Measurements from ENCODE around the gene AQP12A. TPM values are rescaled to one million over a fixed set of nuclear protein-coding genes. Genes with fewer than 3 reads are reported as not detected.
"Not testable (repeated sequence)": the region's sequence is repeated elsewhere in the genome, so short reads cannot be mapped to it uniquely, and the experiment has no call there.

Gene AQP12A
- total and polyA plus RNA-seq, 10 of the 15 experiments (the other 5 are each of a cell fraction or from before 2014, with no cell fraction given), result not detected

DNA sequence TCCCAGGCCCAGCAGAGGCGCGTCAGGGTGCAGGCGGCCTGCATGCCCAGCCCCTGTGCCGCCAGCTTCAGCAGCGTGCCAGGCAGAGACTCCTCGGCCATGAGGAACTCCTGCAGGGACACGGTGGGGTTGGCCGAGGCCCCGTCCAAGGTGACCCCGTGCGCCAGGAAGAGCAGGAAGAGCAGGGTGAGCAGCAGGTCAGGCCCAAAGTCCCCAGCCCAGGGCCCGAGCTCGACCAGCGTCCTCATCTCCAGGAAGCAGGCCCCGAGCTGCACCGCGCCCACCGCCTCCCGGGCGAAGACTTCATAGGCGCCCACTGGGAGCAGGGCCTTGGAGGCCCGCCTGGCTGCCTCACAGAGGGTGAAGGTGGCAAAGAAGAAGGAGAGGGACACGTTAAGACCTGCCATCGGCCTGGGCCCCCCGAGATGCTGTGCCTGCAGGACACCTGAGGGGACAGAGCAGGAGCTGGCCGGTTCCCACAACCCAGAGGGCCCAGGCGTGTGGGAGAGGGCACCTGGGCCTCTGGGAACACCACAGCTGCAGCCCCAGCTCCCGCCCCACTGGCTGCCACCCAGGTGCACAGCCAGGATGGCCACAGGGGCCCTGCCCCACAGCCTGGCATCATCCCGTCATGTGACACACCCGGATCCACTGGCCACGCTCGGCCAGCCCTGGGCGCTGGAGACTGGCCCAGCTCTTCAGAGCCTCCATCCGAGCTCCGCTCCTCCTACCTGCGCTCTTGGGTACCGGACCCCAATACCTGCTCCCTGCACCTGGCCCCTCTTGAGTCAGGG is 9.0 kb upstream of the AQP12A start, which contains the start of gene AQP12B:
Gene AQP12B, minus strand, starts transcription at position 455 of the 794 bp plus-strand sequence. Its CDS starts 48 bp downstream, at position 407.
- H3K79me2 ChIP-seq (ENCODE audit: control insufficient read depth, insufficient read depth, low read length); H3K27me3 ChIP-seq (replicated peaks in 1 of 2; ENCODE audit: control insufficient read depth in 2 of 2, insufficient read depth in 2 of 2, low read length in 1 of 2); H3K36me3 ChIP-seq (ENCODE audit: control insufficient read depth in 2 of 2, insufficient read depth in 2 of 2, low read length in 1 of 2); H3K4me1 ChIP-seq (ENCODE audit: control insufficient read depth, insufficient read depth, low read length); H3K4me2 ChIP-seq (ENCODE audit: control insufficient read depth, insufficient read depth); SMC1A ChIA-PET (ENCODE audit: uncharacterized antibody, unreplicated experiment); H3K9ac ChIP-seq (ENCODE audit: control insufficient read depth, insufficient read depth, low read length); H3K27ac ChIP-seq (ENCODE audit: control insufficient read depth, insufficient read depth); POLR2A ChIA-PET; H3K4me3 ChIP-seq; BruUV-seq (replicated peaks); ATAC-seq; intact Hi-C loops (cut with micrococcal nuclease; ENCODE audit: unreplicated experiment); in situ Hi-C loops (cut with MboI); H3K9me3 ChIP-seq (replicated peaks; ENCODE audit: control insufficient read depth, insufficient read depth, low read length); CTCF ChIA-PET; FAIRE-seq; H4K20me1 ChIP-seq (ENCODE audit: control insufficient read depth, insufficient read depth); DNase-seq (ENCODE audit: low read depth, low spot score); H2AFZ ChIP-seq (ENCODE audit: control insufficient read depth, low read depth, low read length): not testable (repeated sequence)
- 57% methylated on average over 32 of the region's 37 CpGs for WGBS (ENCODE audit: insufficient coverage, insufficient replicate concordance, low lambda C conversion rate, missing lambda C conversion rate)
- RAD21 ChIA-PET (ENCODE audit: unreplicated experiment), result interaction anchor here (1.2 kb wide), 1 partner anchor 117 kb away, joined by 3 read pairs; no protein-coding TSS in a partner anchor

DNA sequence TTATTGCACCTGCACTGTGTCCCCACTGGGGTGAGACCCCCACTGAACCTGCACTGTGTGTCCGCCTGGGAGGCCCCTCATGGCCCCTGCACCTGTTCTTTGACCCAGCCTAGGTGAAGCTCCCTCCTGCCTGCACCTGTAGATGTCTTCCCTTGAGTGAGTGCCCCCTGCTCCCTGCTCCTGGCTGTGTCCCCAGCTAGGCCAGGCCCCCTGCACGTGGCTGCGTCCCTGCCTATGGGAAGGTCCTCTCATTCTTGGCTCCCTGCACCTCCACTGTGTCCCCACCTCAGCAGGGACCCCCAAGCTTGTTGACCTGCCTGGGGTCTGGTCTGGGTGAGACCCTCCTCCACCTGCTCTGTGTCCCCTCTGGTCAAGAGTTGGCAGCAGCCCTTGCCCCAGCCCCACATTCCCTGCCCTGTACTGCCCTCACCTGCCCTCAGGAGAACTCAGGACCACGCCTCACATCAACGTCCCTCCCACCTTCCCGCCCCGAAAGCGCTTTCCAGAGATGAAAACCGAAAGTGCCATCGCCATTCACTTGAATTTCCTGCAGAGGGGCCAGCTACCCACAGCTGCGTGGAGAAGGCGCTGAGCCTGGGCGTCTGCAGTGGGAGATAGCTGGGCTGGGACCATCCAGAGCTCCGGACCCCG is 8.2 kb upstream of the AQP12A start:
- H3K4me2 ChIP-seq (ENCODE audit: control insufficient read depth, insufficient read depth); H3K27me3 ChIP-seq (replicated peaks in 1 of 2; ENCODE audit: control insufficient read depth in 2 of 2, insufficient read depth in 2 of 2, low read length in 1 of 2); H3K9ac ChIP-seq (ENCODE audit: control insufficient read depth, insufficient read depth, low read length); H3K36me3 ChIP-seq (ENCODE audit: control insufficient read depth in 2 of 2, insufficient read depth in 2 of 2, low read length in 1 of 2); H3K4me1 ChIP-seq (ENCODE audit: control insufficient read depth, insufficient read depth, low read length); intact Hi-C loops (cut with micrococcal nuclease; ENCODE audit: unreplicated experiment); H3K27ac ChIP-seq (ENCODE audit: control insufficient read depth, insufficient read depth); H4K20me1 ChIP-seq (ENCODE audit: control insufficient read depth, insufficient read depth); CTCF ChIA-PET; DNase-seq (ENCODE audit: low read depth, low spot score); H2AFZ ChIP-seq (ENCODE audit: control insufficient read depth, low read depth, low read length); BruUV-seq (replicated peaks); POLR2A ChIA-PET; H3K4me3 ChIP-seq; SMC1A ChIA-PET (ENCODE audit: uncharacterized antibody, unreplicated experiment); H3K9me3 ChIP-seq (replicated peaks; ENCODE audit: control insufficient read depth, insufficient read depth, low read length); ATAC-seq; H3K79me2 ChIP-seq (ENCODE audit: control insufficient read depth, insufficient read depth, low read length); in situ Hi-C loops (cut with MboI); FAIRE-seq: not testable (repeated sequence)
- WGBS (ENCODE audit: insufficient coverage, insufficient replicate concordance, low lambda C conversion rate, missing lambda C conversion rate), result 34% methylated on average over 2 of the region's 15 CpGs
- RAD21 ChIA-PET (ENCODE audit: unreplicated experiment), result interaction anchor here (1.2 kb wide), 1 partner anchor 118 kb away, joined by 3 read pairs; no protein-coding TSS in a partner anchor

DNA sequence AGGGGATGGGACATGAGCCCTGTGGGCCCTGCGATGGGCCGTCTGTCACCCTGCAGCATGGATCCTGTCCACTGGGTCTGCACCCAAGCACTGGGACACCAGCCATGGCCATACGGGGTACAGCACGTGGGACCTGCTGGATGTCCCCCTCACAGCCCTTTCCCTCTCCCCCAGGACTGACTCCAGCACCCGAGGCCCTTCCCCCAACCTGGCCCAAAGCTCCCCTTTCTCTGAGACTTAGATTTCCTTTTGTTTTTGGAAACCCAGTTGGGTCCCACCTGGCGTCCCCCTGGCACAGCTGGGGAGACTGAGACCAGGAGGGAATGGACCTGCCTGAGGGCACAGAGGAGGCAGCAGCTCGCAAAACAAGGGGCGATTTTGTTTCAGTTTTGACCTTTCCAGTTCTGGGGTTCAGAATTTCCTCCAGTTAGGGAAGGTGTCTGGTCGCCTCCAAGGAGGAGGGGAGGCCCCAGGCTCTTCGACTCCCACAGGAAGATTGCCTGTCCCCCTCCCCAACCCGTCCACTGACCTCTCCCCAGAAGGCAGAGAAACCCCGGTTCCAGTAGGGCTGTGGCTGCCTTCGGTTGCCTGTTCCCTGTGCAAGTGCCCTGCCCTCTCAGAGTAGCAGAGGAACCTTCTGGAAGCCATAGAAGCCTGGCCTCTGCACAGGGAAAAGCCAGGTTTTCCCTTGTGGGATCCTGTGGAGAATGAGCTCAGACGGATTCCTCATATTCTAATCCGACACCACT is 7.5 kb upstream of the AQP12A start:
- 26% methylated on average over 15 of the region's 15 CpGs for WGBS (ENCODE audit: insufficient coverage, insufficient replicate concordance, low lambda C conversion rate, missing lambda C conversion rate)
- H3K4me3 ChIP-seq; H3K27me3 ChIP-seq (replicated peaks in 1 of 2; ENCODE audit: control insufficient read depth in 2 of 2, insufficient read depth in 2 of 2, low read length in 1 of 2); H4K20me1 ChIP-seq (ENCODE audit: control insufficient read depth, insufficient read depth); H3K4me2 ChIP-seq (ENCODE audit: control insufficient read depth, insufficient read depth); POLR2A ChIA-PET; H3K27ac ChIP-seq (ENCODE audit: control insufficient read depth, insufficient read depth); H3K36me3 ChIP-seq (ENCODE audit: control insufficient read depth in 2 of 2, insufficient read depth in 2 of 2, low read length in 1 of 2); in situ Hi-C loops (cut with MboI); DNase-seq (ENCODE audit: low read depth, low spot score); H3K4me1 ChIP-seq (ENCODE audit: control insufficient read depth, insufficient read depth, low read length); intact Hi-C loops (cut with micrococcal nuclease; ENCODE audit: unreplicated experiment); BruUV-seq (replicated peaks); H3K79me2 ChIP-seq (ENCODE audit: control insufficient read depth, insufficient read depth, low read length); H3K9me3 ChIP-seq (replicated peaks; ENCODE audit: control insufficient read depth, insufficient read depth, low read length); SMC1A ChIA-PET (ENCODE audit: uncharacterized antibody, unreplicated experiment); ATAC-seq; H2AFZ ChIP-seq (ENCODE audit: control insufficient read depth, low read depth, low read length); FAIRE-seq; H3K9ac ChIP-seq (ENCODE audit: control insufficient read depth, insufficient read depth, low read length): not testable (repeated sequence)
- ChIA-PET RAD21 (ENCODE audit: unreplicated experiment) (interaction anchor here (1.2 kb wide), 1 partner anchor 118 kb away, joined by 3 read pairs; no protein-coding TSS in a partner anchor), CTCF (interaction anchor here (1.2 kb wide), 1 partner anchor 170 kb away, joined by 4 read pairs; no protein-coding TSS in a partner anchor)
